B cell (primary cell): ENCODE results near the gene MYOZ2. TPM values are rescaled to one million over a fixed set of nuclear protein-coding genes. Genes with fewer than 3 reads are reported as not detected.
"Not testable (repeated sequence)": the region's sequence is repeated elsewhere in the genome, so short reads cannot be mapped to it uniquely, and the experiment has no call there.

Experiments
- ATAC-seq: fragments of 200-7000 bp; cut with Tn5 transposase; one replicate; pipeline ENCODE4 v1.10.0; 2021; ENCODE audit warnings: low read depth, mild to moderate bottlenecking, moderate number of reproducible peaks, moderate library complexity
- CTCF ChIA-PET: fragments of 350-600 bp; sonication (Branson Sonifier 250); formaldehyde crosslinking; loops from one replicate; lab custom pipeline; 2021; ENCODE audit warnings: antibody characterized with exemption, inconsistent platforms; lab: Charles Lee
- POLR2A ChIA-PET: fragments of 350-600 bp; sonication (Branson Sonifier 250); formaldehyde crosslinking; loops from one replicate; lab custom pipeline; 2021; ENCODE audit warnings: antibody characterized with exemption; lab: Charles Lee
- DNase-seq: peaks from one replicate; pipeline ENCODE4 v3.0.0; 2013
- H2AFZ ChIP-seq: 2 replicates; pipeline ENCODE4 v1.6.1; 2012; ENCODE audit warnings: mild to moderate bottlenecking, low read depth, low read length; ENCODE audit not compliant: insufficient read depth, poor library complexity, severe bottlenecking
- H3K27ac ChIP-seq, 2 donors: 1 replicate in 1 of 2; 2 replicates in 1 of 2; pipeline ENCODE4 v1.5.1; 2012 to 2013; ENCODE audit warnings: low read length in 2 of 2, mild to moderate bottlenecking in 2 of 2, moderate library complexity in 1 of 2
- H3K27me3 ChIP-seq, 4 experiments: fragments of 200-600 bp in 1 of 4; sonication (generic) in 1 of 4; replicated peaks in 1 of 4; 1 replicate in 2 of 4; 2 replicates in 2 of 4; pipeline versions ENCODE4 v1.6.1 to v1.7.0; 2013 to 2016; ENCODE audit warnings: low read length in 3 of 4, mild to moderate bottlenecking in 2 of 4, mixed read lengths in 1 of 4, moderate library complexity in 1 of 4; ENCODE audit not compliant: insufficient read depth in 4 of 4, control insufficient read depth in 3 of 4; ENCODE audit errors: control extremely low read depth in 1 of 4
- H3K36me3 ChIP-seq, 2 experiments: replicated peaks in 1 of 2; 1 replicate in 1 of 2; 2 replicates in 1 of 2; pipeline versions ENCODE4 v1.6.1 to v1.7.1; 2013; ENCODE audit warnings: low read length in 1 of 2; ENCODE audit not compliant: insufficient read depth in 2 of 2, control insufficient read depth in 1 of 2; ENCODE audit errors: control extremely low read depth in 1 of 2, extremely low read depth in 1 of 2
- H3K4me1 ChIP-seq, 2 donors: fragments of 200-600 bp in 1 of 2; sonication (generic) in 1 of 2; 1 replicate in 1 of 2; 2 replicates in 1 of 2; pipeline versions ENCODE4 v1.5.1 to v1.6.1; 2013 to 2017; ENCODE audit warnings: low read length in 2 of 2; ENCODE audit not compliant: control insufficient read depth in 2 of 2, insufficient read depth in 2 of 2
- H3K4me2 ChIP-seq: replicated peaks from 2 replicates; pipeline ENCODE3; 2012; ENCODE audit warnings: mild to moderate bottlenecking, low read depth, low read length; ENCODE audit not compliant: poor library complexity, severe bottlenecking
- H3K4me3 ChIP-seq, 5 experiments: fragments of 200-600 bp in 1 of 5; sonication (generic) in 1 of 5; 1 replicate in 3 of 5; 2 replicates in 2 of 5; pipeline versions ENCODE4 v1.5.1 to v1.7.0; 2011 to 2016; ENCODE audit warnings: low read length in 4 of 5, mild to moderate bottlenecking in 4 of 5, low read depth in 2 of 5, control low read depth in 1 of 5, moderate library complexity in 1 of 5; ENCODE audit not compliant: insufficient read depth in 1 of 5; ENCODE audit errors: control extremely low read depth in 1 of 5, extremely low read depth in 1 of 5
- H3K79me2 ChIP-seq: fragments of 200-600 bp; sonication (generic); one replicate; pipeline ENCODE4 v1.6.0; 2016; ENCODE audit warnings: low read length; ENCODE audit not compliant: control insufficient read depth, insufficient read depth
- H3K9ac ChIP-seq: fragments of 200-600 bp; sonication (generic); 2 replicates; pipeline ENCODE4 v1.6.1; 2017; ENCODE audit warnings: mild to moderate bottlenecking, low read length, moderate library complexity
- H3K9me3 ChIP-seq, 3 donors: one replicate each; pipeline versions ENCODE4 v1.6.1 to v1.7.1; 2013; ENCODE audit warnings: low read length in 2 of 3; ENCODE audit not compliant: control insufficient read depth in 2 of 3, insufficient read depth in 1 of 3; ENCODE audit errors: control extremely low read depth in 1 of 3
- H4K20me1 ChIP-seq: 2 replicates; pipeline ENCODE4 v1.6.0; 2012; ENCODE audit warnings: mild to moderate bottlenecking, low read length; ENCODE audit not compliant: insufficient read depth, control insufficient read depth, poor library complexity, severe bottlenecking
- H3K27ac Mint-ChIP-seq: one replicate; pipeline ENCODE4 v1.8.0; 2021; ENCODE audit warnings: mixed read lengths
- H3K27me3 Mint-ChIP-seq: one replicate; pipeline ENCODE4 v1.8.0; 2021; ENCODE audit warnings: mixed read lengths
- H3K4me1 Mint-ChIP-seq: one replicate; pipeline ENCODE4 v1.8.0; 2021; ENCODE audit warnings: mixed read lengths
- H3K4me3 Mint-ChIP-seq: one replicate; pipeline ENCODE4 v1.8.0; 2021; ENCODE audit warnings: mixed read lengths
- H3K9me3 Mint-ChIP-seq: one replicate; pipeline ENCODE4 v1.8.0; 2022; ENCODE audit warnings: mixed read lengths; ENCODE audit not compliant: insufficient read depth
- CTCF ChIP-seq: fragments of 200-600 bp; IDR thresholded peaks from one replicate; pipeline ENCODE4 v1.8.0; 2022; ENCODE audit warnings: antibody characterized with exemption, mild to moderate bottlenecking
- EZH2 ChIP-seq: IDR thresholded peaks from 2 replicates; pipeline ENCODE4 v1.6.1; 2012; ENCODE audit warnings: borderline replicate concordance, low read depth, mild to moderate bottlenecking, moderate library complexity, low read length; ENCODE audit not compliant: insufficient read depth, poor library complexity, severe bottlenecking
- WGBS: methylation state at CpG from one replicate; pipeline ENCODE4 v1.1.5; 2013; ENCODE audit warnings: missing lambda C conversion rate; ENCODE audit not compliant: insufficient coverage; 5-methylcytosine and 5-hydroxymethylcytosine counted together
- intact Hi-C: fragments of 100-400 bp; cut with micrococcal nuclease; formaldehyde crosslinking; loops from one replicate; pipeline ENCODE4 v1.10.0; 2022
- polyA plus RNA-seq: library from polyadenylated mRNA; depleted of rRNA; stranded (reverse); fragments of >200 nt; gene quantifications from 2 replicates; pipeline ENCODE4 v1.2.3, GENCODE V29; 2012
- total RNA-seq, 2 donors: library from RNA; stranded (reverse); fragments of 120-200 nt in 1 of 2; gene quantifications; 1 replicate in 1 of 2; 2 replicates in 1 of 2; pipeline versions ENCODE4 v1.2.3 to v1.2.4, GENCODE V29; 2013 to 2022

Gene MYOZ2
- total and polyA plus RNA-seq, 2 donors (not counting 1 experiment from before 2014, with no cell fraction given) = not detected

GRCh38 chr4:119172223-119172622 lies 36.6 kb downstream of the MYOZ2 start:
- H2AFZ ChIP-seq = no peak overlapping the region
- H3K4me2 ChIP-seq = no peak overlapping the region
- H4K20me1 ChIP-seq = no peaks in the 10 kb centered on the region
- H3K4me3 Mint-ChIP-seq = no peak overlapping the region
- ChIA-PET POLR2A (no interaction called here), CTCF (no interaction called here)
- no peaks in the 10 kb centered on the region for H3K36me3 ChIP-seq
- no peaks in the 10 kb centered on the region for H3K9me3 Mint-ChIP-seq
- H3K9ac ChIP-seq = no peak overlapping the region
- no peaks in the 10 kb centered on the region for H3K4me1 ChIP-seq
- no peak for TF ChIP-seq CTCF
- TF ChIP-seq EZH2 = no peak
- no peaks in the 10 kb centered on the region for H3K27me3 ChIP-seq
- H3K4me3 ChIP-seq = no peak overlapping the region
- H3K27ac Mint-ChIP-seq = no peak overlapping the region
- WGBS = 84% methylated on average over 6 of the region's 7 CpGs
- H3K4me1 Mint-ChIP-seq = no peaks in the 10 kb centered on the region
- H3K9me3 ChIP-seq = peaks cover 0 to under 1% (median 0%) of the 10 kb centered on the region in 3 donors
- H3K27ac ChIP-seq = no peak overlapping the region
- DNase-seq = no peak
- no peaks in the 10 kb centered on the region for H3K79me2 ChIP-seq
- intact Hi-C loops = no loop called here
- ATAC-seq = no peak
- H3K27me3 Mint-ChIP-seq = no peaks in the 10 kb centered on the region

- H3K27me3 ChIP-seq, H3K27me3 Mint-ChIP-seq, POLR2A ChIA-PET, H3K4me3 ChIP-seq, H3K4me1 Mint-ChIP-seq, H2AFZ ChIP-seq, H3K9me3 Mint-ChIP-seq, H3K4me3 Mint-ChIP-seq, H3K36me3 ChIP-seq, H3K27ac ChIP-seq, H3K27ac Mint-ChIP-seq, intact Hi-C loops, H4K20me1 ChIP-seq, H3K9me3 ChIP-seq, CTCF ChIA-PET, H3K4me1 ChIP-seq, H3K79me2 ChIP-seq, H3K9ac ChIP-seq, H3K4me2 ChIP-seq, ATAC-seq, DNase-seq: not testable (repeated sequence)
- 97% methylated on average over 29 of the region's 30 CpGs for WGBS
These were observed 38.2 kb downstream of the MYOZ2 start for GRCh38 chr4:119173729-119174361.
